HG02610 (cell line): ENCODE results near the gene PAMR1.
"Not testable (repeated sequence)": the region's sequence is repeated elsewhere in the genome, so short reads cannot be mapped to it uniquely, and the experiment has no call there.

Experiments used
- ATAC-seq: cut with Tn5 transposase; IDR thresholded peaks from one replicate; pipeline ENCODE4 v1.9.1; 2021; ENCODE audit warnings: mild to moderate bottlenecking, moderate library complexity; ENCODE audit not compliant: unreplicated experiment

PAMR1 gene

DNA sequence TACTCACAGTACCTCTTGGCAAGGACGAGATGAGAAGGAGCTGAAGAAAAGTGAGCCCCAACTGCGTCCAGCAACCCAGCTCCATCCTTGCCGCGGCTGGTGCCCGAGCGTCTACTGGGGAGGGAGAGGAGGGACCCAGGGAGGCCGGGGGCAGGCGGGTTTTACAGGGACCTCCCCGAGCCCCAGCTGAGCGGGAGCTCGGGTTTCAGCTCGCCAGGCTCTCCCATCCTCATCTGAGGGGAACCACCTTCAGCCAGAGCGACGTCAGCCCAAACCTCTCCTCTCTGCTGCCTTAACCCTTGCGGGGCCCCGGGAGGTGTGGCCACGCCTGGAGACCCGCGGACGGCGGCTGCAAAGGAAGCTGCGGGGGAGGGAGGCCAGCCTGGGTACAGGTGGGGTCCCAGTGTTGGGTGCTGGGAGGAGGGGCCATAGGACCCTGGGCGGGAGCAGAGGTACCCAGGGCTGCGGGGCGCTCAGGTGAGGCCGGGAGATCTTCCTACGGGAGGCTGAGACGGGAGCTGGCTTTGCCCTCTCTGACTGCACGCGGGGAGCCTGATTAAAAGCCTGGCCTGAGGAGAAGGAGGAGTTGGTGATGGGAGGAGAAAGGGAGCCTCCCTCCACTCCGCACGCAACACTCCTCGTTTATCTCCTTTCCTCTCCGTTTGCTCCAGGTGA is at the start of gene PAMR1:
PAMR1 (minus strand) TSS at position 116 of the 675 bp plus-strand sequence; CDS start at position 85, 31 bp downstream.
- ATAC-seq = no peak

GRCh38 chr11:35571696-35572095 is 46.3 kb upstream of the PAMR1 start:
- no peak for ATAC-seq

DNA sequence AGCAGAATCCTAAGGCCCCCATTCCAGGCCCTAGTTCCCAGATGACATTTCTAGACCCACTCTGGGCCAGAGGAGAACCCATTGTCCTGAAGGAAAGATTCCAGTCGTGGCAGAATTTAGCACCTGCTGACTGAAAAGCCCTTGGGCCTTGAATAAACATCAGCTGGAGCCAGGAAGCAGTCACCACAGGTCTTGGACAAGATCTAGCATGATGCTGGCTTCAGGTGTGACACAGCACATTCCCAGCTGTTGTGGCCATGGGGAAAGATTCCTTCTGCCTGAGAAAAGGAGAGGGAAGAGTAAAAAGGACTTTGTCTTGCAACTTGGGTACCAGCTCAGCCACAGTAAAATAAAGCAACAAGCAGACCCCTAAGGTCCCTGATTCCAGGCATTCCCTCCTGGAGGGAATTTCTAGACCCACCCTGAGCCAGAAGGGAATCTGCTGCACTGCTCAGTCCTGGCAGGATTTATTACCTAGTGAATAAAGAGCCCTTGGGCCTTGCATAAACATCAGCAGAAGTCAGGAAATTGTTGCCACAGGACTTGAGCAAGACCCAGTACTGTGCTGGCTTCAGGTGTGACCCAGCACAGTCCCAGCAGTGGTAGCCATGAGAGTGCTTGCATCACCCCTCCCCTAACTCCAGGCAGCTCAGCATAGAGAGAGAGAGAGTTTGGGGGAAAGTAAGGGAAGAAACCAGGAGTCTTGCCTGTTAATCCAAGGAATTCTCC is 42.5 kb upstream of the PAMR1 start:
- no peak for ATAC-seq

- ATAC-seq = no peak
Observed at GRCh38 chr11:35566885-35567284, 41.5 kb upstream of the PAMR1 start.

DNA sequence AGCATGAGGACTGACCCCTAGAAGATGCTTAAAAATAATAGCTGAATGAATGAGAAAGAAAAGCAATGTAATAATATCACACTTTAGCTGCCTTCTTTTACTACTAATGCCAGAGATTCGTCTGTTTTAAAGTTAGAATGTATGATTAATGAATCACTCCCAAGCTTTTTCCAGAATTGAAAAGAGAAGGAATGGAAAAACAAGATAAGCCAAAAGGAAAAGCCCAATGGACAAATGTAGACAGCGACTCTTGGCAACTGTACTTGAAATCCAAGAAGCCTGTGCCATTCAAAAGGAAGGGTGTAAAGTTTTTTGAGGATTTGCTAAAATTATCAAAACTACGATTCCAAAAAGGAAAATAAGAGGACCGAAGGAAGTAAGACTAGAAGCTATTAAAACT is 40.8 kb upstream of the PAMR1 start:
- no peak for ATAC-seq

DNA sequence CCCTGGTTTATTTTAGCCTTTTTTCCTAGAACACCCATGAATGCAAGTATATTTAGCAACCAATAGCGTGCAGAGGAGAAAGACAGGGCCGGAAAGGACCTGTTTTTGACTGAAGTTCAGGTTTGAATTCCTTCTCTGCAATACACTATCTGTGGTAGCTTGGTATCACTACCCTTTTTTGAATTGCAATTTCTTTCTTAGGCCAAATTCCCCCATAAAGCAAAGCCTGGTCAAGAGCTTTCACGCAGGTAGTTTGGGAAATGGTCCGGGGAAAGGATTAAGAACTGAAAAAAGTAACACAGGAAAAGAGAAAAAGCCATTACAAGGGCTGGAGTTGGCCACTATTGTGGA is 38.8 kb upstream of the PAMR1 start:
- no peak for ATAC-seq

DNA sequence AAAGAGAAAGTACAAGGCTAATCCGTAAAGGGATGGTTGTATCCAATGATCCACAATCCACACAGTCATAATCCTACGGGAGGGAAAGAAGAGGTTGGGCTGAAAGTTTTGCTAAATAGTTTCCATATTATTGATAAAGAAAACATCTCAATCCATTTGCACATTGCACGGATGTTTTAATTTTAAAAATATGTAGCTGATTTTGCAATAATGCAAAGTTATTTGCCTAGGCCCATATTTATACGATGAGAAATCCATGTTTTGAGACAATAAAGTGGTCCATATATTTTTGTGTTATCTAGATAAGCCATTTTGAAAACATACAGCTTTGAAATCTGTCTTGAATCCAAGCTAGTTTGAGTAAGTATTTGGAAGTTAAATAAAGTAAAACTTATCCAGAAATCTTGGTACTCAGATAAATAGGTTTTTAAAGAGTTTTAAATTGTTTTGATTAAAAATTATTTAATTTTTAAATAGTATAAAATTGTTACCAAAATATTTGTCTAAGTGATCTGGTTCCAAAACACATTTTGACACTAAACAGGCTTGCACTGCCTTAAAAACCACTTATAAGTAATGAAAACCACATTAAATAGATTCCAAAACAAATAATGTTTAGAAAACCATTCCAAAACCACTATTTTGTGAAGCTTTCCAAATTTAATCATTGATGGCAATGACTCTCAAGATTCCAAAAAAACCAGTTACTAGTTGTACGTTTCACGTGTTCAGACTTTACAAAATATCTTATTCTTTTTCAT is 38.2 kb upstream of the PAMR1 start:
- ATAC-seq = no peak

DNA sequence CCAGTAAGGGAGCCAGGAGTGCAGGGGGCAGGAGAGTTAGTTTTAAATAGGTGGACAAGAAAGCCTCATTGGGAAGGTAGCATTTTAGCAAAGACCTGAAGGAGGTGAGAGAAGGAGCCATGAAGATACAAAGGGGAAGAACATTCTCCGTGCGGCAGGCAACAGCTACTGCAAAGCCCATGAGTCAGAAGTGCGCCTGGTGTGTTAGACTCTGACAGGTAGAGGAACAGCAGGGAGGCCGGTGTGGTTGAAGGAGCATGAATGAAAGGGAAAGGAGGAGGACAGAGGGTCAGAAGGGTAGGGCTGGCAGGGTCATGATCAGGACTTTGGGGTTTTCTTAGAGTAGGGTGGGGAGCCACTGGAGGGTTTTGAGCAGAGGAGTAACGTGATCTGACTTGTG is 34.5 kb upstream of the PAMR1 start:
- ATAC-seq = no peak

- no peak for ATAC-seq
Observed at GRCh38 chr11:35558513-35558912, 33.1 kb upstream of the PAMR1 start.

GRCh38 chr11:35555488-35555887 is 30.1 kb upstream of the PAMR1 start:
- no peak for ATAC-seq

DNA sequence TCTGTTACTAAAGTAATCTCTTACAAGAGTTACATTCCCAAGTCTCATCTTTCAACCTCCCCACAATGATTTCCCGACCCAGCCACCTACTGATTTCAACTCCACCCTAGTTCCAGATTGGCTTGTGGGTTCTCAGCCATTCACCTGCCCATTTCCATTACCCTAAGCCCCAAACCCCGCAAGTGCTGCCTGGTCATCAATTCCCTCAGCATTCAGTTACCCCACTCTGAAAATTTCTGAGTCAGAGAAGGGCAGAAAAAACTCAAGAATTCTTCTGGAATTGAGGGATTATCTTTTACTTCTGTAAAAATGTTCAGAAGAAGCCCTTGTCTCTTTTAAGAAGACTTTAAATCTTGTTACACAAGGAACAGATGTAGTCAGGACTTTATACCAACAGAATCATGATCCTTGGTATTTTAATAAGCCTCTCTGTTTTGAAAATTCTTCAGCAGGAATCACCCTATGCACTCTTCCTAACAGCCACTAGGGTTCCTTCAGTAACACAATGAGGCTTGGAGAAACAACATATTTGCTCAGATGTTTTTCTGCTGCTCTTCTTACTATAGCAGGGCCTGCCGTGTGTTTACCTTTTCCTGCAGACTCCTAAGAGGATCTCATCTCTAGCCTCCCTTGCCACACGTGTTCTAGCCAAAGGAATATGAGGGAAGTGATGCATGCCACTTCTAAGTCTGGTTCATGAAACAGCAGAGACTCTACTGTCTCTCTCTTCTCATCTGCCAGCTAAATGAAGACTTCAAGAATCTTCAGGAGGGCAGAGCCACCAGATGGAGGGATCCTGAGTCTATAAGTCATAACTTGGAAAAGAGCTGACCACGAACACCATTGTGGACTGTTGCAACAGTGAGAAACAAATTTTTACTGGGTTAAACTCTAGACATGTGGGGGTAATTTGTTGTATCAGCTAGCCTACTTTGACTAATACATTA is 29.3 kb upstream of the PAMR1 start:
- no peak for ATAC-seq

DNA sequence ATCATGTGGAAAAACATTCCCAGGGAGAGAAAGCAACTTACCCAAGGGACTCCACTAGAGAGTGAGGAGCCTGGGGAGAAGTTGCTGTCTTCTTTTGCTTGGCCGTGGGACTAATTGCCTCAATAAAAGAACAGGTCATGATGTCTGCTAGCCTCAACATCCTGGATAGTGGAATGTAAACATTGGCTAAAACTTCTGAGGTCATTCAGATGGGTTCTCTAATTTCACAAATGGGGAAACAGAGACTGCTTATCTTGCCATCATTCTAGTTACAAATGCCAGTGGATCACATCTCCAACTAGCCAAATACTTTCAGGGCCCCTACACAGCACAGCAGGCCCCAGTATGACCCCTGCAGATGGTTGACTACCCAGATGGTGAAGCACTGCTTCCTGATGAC is 28.4 kb upstream of the PAMR1 start:
- ATAC-seq = no peak

DNA sequence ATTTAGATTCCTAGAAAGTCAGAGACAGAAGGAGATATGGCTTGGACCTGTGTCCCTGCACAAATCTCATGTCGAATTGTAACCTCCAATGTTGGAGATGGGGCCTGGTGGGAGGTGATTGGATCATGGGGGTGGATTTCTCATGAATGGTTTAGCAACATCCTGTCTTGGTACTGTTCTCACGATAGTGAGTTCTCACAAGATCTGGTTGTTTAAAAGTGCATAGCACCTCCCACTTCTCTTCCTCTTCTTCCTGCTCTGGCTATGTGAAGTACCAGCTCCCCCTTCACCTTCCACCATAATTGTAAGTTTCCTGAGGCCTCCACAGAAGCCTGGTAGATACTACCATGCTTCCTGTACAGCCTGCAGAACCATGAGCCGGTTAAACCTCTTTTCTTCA is 27.6 kb upstream of the PAMR1 start:
- no peak for ATAC-seq

DNA sequence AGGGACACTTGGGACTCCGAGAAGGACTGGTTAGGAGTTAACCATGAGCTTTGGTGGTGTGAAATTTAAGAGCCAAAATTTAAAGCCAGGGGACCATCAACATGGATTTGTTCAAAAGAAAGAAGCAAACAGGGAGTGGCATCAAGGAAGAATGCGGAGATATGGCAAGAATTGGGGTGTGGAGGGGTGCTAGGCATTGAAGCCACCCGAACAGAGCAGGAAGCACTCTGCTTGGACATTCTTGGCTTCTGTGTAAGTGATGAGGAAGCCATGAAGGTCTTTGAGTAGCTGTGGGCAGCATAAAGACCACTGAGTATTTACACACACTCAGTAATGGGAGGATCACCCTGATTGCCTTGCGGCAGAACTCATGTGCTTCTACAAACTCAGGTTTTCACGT is 27.2 kb upstream of the PAMR1 start:
- no peak for ATAC-seq

DNA sequence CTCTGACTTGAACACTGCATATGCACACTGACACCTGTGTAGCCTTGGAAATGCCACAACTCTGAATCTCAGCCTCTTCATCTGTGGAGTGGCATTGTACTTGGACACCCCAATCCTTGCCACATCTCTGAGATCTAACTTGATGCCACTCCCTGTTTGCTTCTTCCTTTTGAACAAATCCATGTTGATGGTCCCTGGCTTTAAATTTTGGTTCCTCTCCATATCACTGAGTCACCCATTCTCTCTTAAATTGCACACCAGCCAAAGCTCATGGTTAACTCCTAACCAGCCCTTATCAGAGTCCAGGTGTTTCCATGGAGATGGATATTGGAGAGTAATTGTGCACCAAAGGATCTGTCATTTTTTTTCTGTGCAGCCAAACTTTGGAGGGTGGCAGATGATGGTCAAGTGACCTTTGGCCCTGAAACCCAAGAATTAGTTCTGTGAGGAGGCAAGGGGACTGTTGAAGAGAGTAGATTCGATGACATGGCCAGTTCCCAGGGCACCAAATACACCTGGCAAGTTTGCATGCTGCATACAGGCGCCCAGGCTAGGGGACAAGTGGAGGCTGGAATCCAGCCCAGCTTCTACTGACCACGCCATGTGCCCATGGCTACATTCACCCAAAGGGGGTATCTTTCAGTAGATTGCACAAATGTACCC is 25.1 kb upstream of the PAMR1 start:
- ATAC-seq = no peak

DNA sequence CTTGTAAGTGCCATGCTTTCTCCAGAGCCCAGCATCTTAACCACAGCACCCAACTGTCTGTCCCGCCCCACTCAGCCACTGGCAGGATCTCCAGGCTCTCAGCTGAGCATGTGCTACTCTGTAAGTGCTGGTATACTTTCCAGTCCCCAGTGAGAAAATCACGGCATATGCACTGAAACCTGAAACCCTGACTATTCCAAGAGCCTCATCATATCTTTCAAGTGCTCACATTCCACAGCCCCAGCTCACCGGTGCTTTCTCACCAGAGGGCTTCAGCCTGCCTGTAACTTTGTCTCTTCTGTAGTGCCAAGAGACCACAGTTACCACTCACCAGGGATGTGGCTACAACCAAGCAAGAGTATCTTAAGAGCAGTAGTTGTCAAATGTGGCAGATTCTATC is 24.4 kb upstream of the PAMR1 start:
- no peak for ATAC-seq

- ATAC-seq = no peak
Observed at GRCh38 chr11:35548925-35549561, 23.6 kb upstream of the PAMR1 start.

DNA sequence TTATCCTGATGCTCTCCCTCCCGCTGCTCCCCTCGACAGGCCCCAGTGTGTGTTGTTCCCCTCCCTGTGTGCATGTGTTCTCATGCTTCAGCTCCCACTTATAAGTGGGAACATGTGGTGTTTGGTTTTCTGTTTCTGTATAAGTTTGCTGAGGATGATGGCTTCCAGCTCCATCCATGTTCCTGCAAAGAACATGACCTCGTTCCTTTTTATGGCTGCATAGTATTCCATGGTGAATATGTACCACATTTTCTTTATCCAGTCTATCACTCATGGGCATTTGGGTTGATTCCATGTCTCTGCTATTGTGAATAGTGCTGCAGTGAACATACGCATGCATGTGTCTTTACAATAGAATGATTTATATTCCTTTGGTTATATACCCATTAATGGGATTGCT is 22.6 kb upstream of the PAMR1 start:
- not testable (repeated sequence) for ATAC-seq

DNA sequence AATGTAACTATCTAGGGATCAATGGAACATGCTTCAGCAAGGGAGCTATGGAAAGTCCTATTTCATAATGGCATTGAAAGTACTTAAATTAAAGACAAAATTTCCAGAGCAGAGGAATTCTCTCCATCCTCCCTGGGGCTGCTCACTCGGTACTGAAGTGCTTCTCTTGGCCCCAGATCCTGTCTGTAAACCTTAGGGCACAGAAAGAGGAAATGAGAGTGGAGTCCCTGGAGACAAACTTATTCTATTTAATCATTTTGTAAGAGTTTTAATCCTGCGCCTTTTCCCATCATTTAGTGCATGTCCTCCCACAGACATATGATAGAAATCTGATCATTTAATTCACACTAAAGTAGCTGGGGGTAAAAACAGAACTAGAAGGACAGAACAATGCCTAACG is 20.9 kb upstream of the PAMR1 start:
- ATAC-seq = no peak
